GM23338 (cell line): Measurements from ENCODE around the gene SAMD4A.
"Not testable (repeated sequence)": the region's sequence is repeated elsewhere in the genome, so short reads cannot be mapped to it uniquely, and the experiment has no call there.

Source experiments
- CTCF ChIP-seq, 2 experiments: fragments of 200-600 bp in 1 of 2; sonication (generic) in 1 of 2; conservative IDR thresholded peaks; 2 replicates each; pipeline versions ENCODE4 v1.5.1 to v1.6.1; 2016 to 2017; ENCODE audit warnings: antibody characterized with exemption in 2 of 2, low read depth in 2 of 2, mild to moderate bottlenecking in 2 of 2, moderate library complexity in 1 of 2
- ETS1 ChIP-seq: IDR thresholded peaks from 2 replicates; pipeline ENCODE4 v1.6.1; 2016; ENCODE audit warnings: antibody characterized with exemption
- EZH2 ChIP-seq: fragments of 200-600 bp; sonication (generic); IDR thresholded peaks from one replicate; pipeline ENCODE4 v1.8.0; 2017; ENCODE audit warnings: antibody characterized with exemption, mild to moderate bottlenecking, low read depth; ENCODE audit not compliant: unreplicated experiment
- EZH2phosphoT487 ChIP-seq: fragments of 200-600 bp; sonication (generic); IDR thresholded peaks from one replicate; pipeline ENCODE4 v1.8.1; 2018; ENCODE audit warnings: antibody characterized with exemption; ENCODE audit not compliant: unreplicated experiment
- NANOG ChIP-seq: IDR thresholded peaks from 2 replicates; pipeline ENCODE4 v1.6.1; 2016; ENCODE audit warnings: antibody characterized with exemption, borderline replicate concordance
- REST ChIP-seq: IDR thresholded peaks from one replicate; pipeline ENCODE4 v1.6.1; 2018; ENCODE audit warnings: antibody characterized with exemption; ENCODE audit not compliant: unreplicated experiment

GRCh38 chr14:54753396-54753795 lies 186.5 kb downstream of the SAMD4A start:
- TF ChIP-seq EZH2; CTCF (conservative IDR thresholded peaks at IDR 0.05; ENCODE audit: low read depth in 2 of 2); NANOG; EZH2phosphoT487; REST; ETS1: not testable (repeated sequence)
